HUDEP-2 (cell line): ENCODE results near the gene RAD52.

Experiments used
- DNase-seq, 76 experiments: peaks; one replicate each; lab custom pipeline; 2025; ENCODE audit not compliant: unreplicated experiment in 76 of 76; lab: John Stamatoyannopoulos, UW

The RAD52 gene

DNA sequence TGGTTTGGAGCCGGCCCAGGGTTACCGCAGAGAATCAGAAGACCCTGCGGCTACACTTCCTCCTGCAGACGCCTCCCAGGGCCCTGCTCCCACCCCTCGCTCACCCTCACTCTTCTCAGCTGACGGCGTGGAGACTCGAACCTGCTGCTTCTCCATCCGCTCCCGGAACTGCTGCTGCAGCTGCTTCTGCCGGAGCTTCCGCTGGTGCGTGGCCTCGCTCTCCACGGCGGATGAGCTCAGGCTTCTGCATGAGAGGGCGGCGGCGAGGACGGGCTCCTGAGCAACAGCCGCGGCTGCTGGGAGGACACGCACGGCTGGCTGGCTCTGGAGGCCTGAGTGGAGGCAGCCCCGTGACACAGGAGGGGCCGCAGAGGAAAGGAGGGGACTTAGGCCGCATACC is 33.3 kb downstream of the RAD52 start:
- DNase-seq, result no peak

GRCh38 chr12:915090-915489 is 34.4 kb downstream of the RAD52 start:
- no peak for DNase-seq

GRCh38 chr12:913919-914698 is 35.4 kb downstream of the RAD52 start:
- peak in 1 of 76 experiments; percentile 2 for DNase-seq

- DNase-seq, result no peak
Observed at GRCh38 chr12:912466-913235, 36.8 kb downstream of the RAD52 start.

GRCh38 chr12:911191-911826 is 38.2 kb downstream of the RAD52 start:
- peak in 70 of 76 experiments; percentile 10 to 90 (median 67) for DNase-seq

DNA sequence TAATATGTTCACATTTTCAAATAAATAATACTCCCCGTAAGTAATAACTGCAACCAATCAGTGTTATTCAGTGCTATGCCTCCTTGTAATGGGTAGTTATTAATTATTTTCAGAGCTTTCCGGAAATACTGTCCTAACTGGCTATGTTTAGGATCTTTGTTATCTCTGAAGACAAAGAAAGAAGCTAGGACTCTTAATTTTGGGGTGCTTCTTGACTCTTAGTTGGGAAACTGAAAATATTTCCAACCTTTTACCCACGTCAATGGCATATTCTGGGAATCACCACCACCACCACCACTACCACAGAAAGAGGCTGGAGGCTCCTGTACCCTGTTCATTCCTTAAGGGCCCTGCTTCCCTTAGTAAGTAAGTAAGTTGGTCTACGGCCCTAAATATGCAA is 39.1 kb downstream of the RAD52 start:
- no peak for DNase-seq

DNA sequence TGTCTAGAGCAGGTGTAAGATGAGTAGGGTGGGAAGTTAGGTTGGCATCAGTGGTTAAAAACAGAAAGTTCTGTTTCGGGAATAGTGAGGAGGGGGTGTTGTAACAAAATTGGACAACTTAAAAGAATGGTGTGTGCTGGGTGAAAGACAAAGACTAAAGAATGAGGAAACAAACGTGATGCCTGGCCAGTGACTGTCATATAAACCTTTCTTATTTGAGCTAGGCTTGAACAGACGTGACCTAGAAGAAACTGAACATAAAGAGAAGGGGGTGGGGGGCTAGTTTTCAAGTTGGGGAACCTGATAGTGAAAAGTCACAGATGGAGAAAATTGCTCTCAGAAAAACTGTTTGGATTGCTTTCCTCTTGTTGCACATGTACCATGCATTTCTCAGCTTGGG is 39.6 kb downstream of the RAD52 start:
- DNase-seq, result no peak

DNA sequence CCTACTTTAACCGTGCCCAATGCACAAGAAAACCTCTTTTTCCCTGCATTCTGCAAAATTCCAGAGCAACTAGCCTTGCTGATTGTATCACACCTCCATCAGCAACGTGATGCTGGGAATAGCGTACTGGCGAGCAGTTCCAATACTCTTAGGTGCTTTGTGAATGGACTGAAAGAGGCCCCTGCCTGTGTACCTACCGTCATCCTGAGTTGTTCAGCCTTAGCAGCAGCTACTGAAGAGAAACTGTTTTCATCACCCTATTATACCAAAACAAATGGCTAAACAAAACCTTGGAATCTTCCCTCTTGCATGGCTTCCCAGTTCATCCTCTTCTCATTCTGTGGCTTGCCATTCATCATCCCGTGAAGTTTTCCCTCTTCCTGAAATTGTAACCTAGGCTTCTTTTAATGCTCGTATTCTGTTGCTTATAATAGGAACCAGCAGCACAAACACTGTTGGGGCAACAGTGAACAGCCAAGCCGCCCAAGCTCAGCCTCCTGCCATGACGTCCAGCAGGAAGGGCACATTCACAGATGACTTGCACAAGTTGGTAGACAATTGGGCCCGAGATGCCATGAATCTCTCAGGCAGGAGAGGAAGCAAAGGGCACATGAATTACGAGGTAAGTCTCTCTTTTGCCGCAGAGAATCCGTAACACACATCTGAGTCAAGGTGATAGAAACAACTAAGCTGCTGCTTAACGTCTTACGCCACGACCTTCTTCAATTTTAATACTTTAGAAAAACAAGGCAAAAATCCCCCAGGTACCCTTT is 41.9 kb downstream of the RAD52 start:
- DNase-seq, result no peak

DNA sequence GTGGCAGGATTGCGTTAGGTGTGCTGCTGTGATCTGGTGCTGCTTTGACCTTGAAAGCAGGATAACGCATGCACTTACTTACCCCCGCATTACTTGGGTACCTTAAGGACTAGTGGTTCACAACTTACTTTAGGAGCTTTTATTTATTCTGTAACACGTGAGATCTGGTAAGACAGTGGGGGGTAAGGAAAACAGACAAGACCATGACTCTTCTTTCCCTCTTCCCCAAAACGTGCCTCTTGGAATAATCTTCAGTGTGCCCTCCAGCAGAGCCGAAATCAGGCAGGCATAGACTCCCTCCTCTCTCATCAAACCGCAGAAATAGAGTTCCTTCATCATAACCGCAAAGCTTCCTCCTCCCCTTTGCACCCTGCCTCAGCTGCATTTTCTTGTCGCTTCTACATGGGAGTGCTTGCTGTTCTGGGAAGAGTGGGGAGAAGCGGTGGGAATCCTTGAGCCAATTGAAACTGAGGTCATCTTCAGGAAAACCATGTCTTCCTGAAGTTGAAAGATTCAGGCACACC is 43.4 kb downstream of the RAD52 start:
- DNase-seq, result no peak

DNA sequence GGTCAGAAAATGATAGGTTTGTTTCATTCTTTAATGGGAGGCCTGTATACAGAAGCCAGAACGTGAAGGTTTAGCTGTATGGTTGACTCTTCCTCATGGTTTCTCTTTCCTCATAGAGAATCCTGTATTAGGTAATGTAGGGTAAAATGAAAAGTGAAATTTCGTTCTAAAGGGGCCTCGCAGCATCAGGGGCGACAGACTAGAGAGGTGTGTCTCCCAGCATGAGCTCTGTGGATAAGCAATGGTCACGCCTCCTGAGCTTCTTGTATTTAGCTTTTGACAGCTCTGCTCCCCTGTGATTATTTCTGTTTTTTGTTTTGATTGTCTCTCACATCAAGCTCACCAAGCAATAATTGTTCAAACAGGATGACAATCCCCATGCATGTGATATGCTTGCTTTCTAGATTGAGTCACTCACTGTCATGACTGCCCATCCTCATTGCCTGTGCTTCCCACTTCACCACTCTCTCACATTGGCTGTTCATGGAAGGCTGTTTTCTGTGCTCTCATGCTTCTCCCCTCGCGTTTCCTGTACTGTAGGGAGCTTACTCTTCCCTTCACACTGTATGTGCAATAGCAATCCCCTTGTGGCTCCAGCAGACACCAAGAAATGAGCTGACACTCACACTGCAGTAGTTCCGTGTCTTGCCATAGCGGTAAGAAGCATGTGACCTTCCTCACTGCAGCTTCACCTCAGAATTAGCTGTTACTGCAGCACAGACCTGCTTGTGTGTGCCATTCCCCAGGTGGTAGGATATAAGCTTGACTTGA is 44.0 kb downstream of the RAD52 start:
- peak in 26 of 76 experiments; percentile 1 to 56 (median 17) for DNase-seq

DNA sequence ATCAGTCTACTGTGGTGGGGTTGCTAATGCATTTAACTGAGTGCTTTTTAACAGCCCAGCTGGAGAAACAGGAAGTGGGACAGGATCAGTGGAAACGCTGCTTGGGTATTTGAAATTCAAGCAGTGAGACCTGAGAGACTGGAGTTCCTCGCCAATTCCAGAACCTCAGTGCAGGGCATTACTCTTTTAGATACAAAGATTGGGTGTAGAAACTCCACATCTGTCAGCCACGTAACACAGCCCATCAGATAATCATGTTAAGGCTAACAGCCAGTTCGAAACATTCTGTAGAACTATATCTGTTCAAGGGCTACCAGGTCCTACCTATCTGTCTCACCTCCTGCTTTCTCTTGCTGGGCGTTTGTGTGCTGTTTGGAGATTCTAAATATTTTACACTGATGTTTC is 45.5 kb downstream of the RAD52 start:
- peak in 58 of 76 experiments; percentile 4 to 84 (median 42) for DNase-seq

GRCh38 chr12:903055-903454 is 46.4 kb downstream of the RAD52 start:
- no peak for DNase-seq

DNA sequence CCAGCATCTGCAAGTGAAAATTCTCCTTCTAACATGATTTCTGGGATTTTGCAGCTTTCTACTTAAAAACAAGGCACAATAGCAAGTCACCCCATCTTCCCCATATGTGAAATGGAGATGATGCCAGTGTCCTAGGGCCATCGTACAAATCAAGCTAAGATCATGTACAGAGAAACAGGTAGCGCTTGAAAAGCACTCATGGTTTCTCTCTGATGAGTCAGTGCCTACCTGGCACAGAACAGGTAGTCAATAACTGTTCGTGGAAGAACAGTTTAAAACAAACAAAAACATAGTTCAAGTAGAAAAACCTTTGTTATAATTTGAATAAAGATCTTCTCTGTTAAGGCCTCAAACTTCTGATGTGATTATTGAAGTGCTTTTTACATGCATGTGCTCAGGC is 46.9 kb downstream of the RAD52 start:
- DNase-seq, result no peak

GRCh38 chr12:897386-897785 is 52.1 kb downstream of the RAD52 start:
- DNase-seq, result no peak

- DNase-seq, result no peak
Observed at GRCh38 chr12:896031-896430, 53.5 kb downstream of the RAD52 start.

DNA sequence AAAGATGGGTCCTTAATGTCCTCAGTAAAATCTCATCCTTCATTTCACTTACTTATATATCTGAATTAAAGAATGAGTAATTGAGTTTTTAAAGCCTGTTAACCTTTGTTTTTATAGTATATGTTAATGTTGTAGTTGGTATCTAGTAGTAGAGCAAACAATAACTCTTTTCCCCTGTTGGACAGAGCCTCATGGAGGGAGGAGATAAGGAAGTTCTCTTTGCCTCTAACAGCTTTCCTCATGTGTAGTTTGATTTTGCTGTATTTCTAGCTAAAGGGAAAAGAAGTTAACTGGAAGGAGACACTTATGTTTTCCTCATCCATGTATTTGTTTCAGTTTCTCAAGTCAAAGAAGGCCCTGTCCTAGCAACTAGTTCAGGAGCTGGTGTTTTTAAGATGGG is 55.3 kb downstream of the RAD52 start:
- DNase-seq, result no peak

DNA sequence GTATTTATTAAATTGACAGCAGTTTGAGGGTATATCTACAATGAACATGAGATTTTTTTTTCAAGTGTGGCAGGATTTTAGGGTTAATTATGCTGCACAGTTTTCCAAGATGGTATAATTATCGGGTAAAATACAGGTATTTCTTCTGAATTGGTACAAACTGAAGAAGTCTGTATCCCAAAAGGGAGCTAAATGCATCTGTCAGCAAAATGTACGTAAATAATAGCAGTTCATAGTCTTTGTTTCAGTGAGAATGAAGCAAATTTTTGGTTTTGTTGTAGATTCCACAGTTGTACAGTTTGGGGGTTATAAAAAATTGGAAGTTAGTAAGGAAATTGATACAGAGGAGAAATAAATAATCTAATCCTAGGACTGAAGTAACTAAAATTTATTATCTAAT is 63.3 kb downstream of the RAD52 start:
- DNase-seq, result no peak

DNA sequence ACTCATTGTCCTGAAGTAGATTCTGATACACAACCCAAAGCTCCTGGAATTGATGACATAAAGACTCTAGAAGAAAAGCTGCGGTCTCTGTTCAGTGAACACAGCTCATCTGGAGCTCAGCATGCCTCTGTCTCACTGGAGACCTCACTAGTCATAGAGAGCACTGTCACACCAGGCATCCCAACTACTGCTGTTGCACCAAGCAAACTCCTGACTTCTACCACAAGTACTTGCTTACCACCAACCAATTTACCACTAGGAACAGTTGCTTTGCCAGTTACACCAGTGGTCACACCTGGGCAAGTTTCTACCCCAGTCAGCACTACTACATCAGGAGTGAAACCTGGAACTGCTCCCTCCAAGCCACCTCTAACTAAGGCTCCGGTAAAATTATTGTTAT is 63.8 kb downstream of the RAD52 start:
- DNase-seq, result no peak

- DNase-seq, result no peak
Observed at GRCh38 chr12:884746-885414, 64.6 kb downstream of the RAD52 start.
